Central memory CD4-positive, alpha-beta T cell (primary cell): ENCODE results near the gene C1QTNF6.

ENCODE experiments used
- DNase-seq: peaks from one replicate; pipeline ENCODE4 v3.0.0; 2022

Gene C1QTNF6

GRCh38 chr22:37223965-37224551, 36.0 kb upstream of the C1QTNF6 start:
- DNase-seq: no peak

- peak; percentile 69 for DNase-seq
Observed at GRCh38 chr22:37222440-37222971, 34.5 kb upstream of the C1QTNF6 start.

GRCh38 chr22:37221424-37222333, 33.6 kb upstream of the C1QTNF6 start:
- no peak for DNase-seq

GRCh38 chr22:37220543-37220981, 32.5 kb upstream of the C1QTNF6 start:
- no peak for DNase-seq

- DNase-seq: no peak
Observed at GRCh38 chr22:37219533-37219932, 31.5 kb upstream of the C1QTNF6 start.

GRCh38 chr22:37218771-37219411, 30.8 kb upstream of the C1QTNF6 start:
- peak; percentile 93 for DNase-seq

GRCh38 chr22:37218399-37218770, 30.3 kb upstream of the C1QTNF6 start:
- no peak for DNase-seq

GRCh38 chr22:37215890-37216289, 27.8 kb upstream of the C1QTNF6 start:
- no peak for DNase-seq

- DNase-seq: no peak
Observed at GRCh38 chr22:37214731-37215030, 26.6 kb upstream of the C1QTNF6 start.

- no peak for DNase-seq
Observed at GRCh38 chr22:37213941-37214730, 26.1 kb upstream of the C1QTNF6 start.

GRCh38 chr22:37213218-37213855, 25.3 kb upstream of the C1QTNF6 start:
- DNase-seq: no peak

- DNase-seq: no peak
Observed at GRCh38 chr22:37212174-37212906, 24.3 kb upstream of the C1QTNF6 start, which contains the start of gene SSTR3. Gene SSTR3 (minus strand): TSS chr22:37212477. CDS start chr22:37207803, 4,674 bp downstream.

- no peak for DNase-seq
Observed at GRCh38 chr22:37211866-37212173, 23.8 kb upstream of the C1QTNF6 start.

- no peak for DNase-seq
Observed at GRCh38 chr22:37211075-37211865, 23.2 kb upstream of the C1QTNF6 start.

GRCh38 chr22:37210041-37210803, 22.2 kb upstream of the C1QTNF6 start:
- DNase-seq: no peak

- DNase-seq: no peak
Observed at GRCh38 chr22:37209140-37209845, 21.2 kb upstream of the C1QTNF6 start.

GRCh38 chr22:37208401-37209139, 20.5 kb upstream of the C1QTNF6 start:
- DNase-seq: no peak

GRCh38 chr22:37207981-37208380, 19.9 kb upstream of the C1QTNF6 start:
- DNase-seq: no peak
